Stimulated activated CD8-positive, alpha-beta memory T cell treated with anti-CD3 and anti-CD28 coated beads, Interleukin-15, amount 100 ng/mL, for 48 hours (primary cell): ENCODE measurements around the gene ATP8A1.

Experiments used
- DNase-seq, 2 donors: peaks; one replicate each; pipeline ENCODE4 v3.0.0-alpha.2; 2020; ENCODE audit warnings: low read depth in 2 of 2

ATP8A1 gene

DNA sequence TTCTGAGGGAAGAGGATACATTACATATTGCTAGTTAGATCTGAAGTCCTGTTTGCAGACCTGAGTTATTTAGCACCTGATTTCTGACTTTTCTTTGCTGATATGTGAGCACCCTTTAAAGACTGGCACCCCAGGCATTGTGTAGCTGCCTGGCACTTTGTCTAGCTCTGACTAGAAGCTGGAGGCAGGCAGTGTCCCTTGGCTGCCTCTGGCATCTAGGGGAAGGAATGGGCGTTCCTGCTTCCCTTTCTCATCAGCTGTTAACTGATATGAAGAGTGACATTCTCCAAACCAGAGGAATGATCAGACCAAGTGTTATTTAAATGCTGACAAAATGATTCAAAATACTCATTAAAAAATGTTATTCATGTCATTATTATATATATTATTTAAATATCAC lies 289.9 kb downstream of the ATP8A1 start:
- DNase-seq, result no peak

DNA sequence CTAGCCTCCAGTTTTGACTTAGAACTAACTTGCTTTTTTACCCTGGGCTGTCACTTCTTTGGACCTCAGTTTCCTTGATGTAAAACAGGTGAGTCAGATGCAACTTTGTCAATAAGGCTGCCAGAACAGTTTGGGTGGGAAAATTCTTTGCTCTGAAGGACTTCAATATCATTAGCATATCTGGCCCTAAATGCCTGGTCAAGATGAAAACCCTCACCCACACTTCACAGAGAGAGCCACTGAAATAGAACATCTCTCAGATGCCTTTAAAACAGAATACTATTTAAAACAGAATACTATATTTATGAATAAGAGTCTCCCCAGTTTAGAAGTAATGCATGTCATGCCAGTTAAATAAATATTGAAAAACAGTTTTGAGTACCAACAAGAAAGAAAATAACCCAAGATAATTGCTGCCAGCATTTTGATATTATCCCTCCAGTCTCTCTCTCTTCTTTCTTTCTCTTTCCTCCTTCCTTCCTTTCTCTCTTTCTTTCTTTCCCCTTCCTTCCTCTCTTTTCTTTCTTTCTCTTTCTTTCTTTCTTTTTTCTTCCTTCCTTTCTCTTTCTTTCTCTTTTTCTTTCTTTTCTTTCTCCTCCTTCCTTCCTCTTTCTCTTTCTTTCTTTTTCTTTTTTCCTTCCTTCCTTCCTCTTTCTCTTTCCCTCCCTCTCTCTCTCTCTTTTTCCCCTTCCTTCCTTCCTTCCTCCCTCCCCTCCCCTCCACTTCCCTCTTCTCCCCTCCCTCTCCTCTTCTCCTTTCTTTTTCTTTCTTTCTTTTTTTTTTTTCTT lies 292.4 kb downstream of the ATP8A1 start:
- no peak for DNase-seq

DNA sequence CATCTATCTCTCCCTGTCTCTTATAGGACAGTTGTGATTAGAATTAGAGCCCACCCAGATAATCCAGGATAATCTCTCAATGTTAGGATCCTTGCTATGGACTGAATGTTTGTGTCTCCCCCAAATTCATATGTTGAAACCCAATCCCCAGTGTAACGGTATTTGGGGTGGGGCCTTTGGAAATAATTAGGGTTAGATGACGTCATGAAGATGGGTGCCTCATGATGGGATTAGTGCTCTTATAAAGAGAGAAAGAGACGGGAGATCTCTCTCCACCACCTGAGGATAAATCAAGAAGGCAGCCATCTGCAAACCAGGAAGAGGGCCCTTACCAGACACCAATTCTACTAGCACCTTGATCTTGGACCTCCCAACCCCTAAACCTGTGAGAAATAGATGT lies 293.3 kb downstream of the ATP8A1 start:
- no peak for DNase-seq

DNA sequence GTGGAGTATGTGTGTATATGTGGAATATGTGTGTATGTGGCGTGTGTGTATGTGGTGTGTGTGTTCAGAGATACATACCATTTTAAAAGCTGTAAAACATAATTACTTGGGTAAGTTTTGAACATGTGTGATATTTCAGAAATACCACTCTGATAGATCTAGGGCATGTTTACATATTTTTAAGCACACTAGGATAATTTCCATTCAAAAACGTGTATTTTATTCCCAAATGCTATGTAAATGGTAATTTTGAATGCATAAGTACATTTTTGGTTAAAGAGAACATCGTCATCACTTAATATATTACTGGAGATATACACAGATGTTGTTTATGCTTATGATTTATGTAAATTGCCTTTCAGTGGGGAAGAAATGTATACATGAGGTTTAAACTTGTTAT lies 294.3 kb downstream of the ATP8A1 start:
- DNase-seq, result no peak

DNA sequence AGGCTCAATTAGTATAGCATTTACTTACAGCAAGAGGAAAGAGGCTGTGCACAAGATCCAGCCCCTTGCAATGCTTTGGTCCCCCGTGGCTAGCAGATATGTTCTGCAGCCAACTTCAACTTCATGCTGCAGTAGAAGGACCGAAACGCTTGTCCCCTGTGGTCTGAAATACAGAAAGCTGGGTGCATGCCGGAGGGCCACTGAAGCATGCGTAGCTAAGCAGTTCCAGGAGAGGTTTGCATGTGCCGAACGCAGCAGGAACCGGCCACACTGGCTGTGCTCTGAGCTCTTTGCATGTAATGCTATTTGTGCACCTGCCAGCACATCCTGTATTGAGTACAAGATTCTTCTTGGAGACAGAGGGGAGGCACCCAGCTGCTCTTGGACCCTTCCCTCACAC lies 295.4 kb downstream of the ATP8A1 start:
- no peak for DNase-seq

DNA sequence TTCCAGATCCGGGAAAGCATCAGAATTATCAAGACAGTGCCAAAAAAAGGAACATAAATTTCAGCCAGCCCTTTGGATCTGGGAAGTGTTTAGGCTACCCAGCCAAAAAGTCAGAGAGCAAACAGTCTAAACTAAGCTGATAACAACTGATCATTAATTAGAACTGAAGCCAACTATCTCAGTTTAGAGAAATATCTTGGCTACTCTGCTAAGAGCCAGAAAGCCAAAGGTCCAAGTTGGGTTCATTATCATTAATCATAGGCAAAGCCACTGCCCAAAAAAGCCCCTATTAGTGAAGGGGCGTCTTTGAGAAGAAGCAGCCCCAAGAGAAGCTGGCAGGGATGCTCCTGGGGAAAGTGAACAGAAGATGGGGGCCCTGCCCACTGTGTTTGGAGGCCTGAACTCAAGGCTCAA lies 296.6 kb downstream of the ATP8A1 start:
- DNase-seq, result no peak

DNA sequence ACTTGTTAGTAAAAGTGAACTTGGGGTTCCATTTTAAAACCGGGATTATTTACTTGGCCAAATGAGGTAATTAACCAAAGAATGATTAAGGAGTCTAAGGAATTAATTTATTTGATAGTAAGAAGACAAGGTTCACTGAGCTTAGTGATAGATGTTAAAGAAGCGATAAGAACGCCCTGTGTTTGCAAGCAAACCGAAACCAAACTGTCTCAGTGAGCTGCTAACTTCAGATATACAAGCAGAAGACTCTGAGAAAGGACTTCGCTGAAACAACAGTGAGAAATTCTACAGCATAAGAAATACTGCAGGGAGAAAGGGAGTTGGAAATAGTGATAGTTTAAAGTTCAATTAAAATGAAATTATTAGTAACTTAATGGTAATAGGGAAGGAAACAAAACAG lies 297.2 kb downstream of the ATP8A1 start:
- no peak for DNase-seq
